ENCODE results near the gene NUP93. TPM values are rescaled to one million over a fixed set of nuclear protein-coding genes. Genes with fewer than 3 reads are reported as not detected.

NUP93 gene
- total and polyA plus RNA-seq, 2 of the 8 experiments (the other 6 are each of a cell fraction or from before 2014, with no cell fraction given) = 147 to 201 TPM

DNA sequence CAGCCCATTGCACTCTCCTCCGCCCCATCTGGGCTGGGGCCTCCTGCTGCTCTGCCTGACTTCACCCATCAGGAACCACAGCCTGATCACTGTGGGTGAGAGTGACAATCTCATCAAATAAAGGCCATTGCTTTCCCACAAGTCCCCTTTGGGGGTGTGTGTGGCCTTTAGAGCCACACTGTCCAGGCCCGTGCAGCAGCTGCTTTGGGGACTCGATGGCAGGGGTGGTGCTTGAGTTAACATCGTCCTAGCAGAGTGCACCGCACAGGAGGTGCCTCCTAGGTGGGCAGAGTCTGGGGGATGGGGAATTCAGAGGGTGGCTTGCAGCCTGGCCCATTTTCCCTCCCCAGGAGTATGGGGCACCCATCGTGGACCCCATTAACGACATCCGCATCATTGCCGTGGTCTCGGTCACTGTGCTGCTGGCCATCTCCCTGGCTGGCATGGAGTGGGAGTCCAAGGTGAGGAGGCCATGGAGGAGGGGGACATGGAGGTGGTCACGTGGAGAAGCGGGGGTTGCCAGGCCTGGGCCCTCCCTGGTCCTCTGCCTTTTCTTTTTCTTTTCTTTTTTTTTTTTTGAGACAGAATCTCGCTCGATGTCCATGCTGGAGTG is 140.5 kb downstream of the NUP93 start:
- Histone ChIP-seq H3K27me3 (replicated peaks in 1 of 4; ENCODE audit: control insufficient read depth in 3 of 4, extremely low read depth in 1 of 4, insufficient read depth in 3 of 4, low read length in 3 of 4) (no peaks in the 10 kb centered on the region), H3K56ac (replicated peaks; ENCODE audit: insufficient read length, low read depth, low read length) (no peak overlapping the region), H2BK20ac (ENCODE audit: low read length) (no peak overlapping the region), H3K23me2 (ENCODE audit: low read depth, low read length) (no peaks in the 10 kb centered on the region), H2AFZ (ENCODE audit: low read length) (no peak overlapping the region), H3K23ac (ENCODE audit: insufficient read length) (no peak overlapping the region), H4K5ac (ENCODE audit: insufficient read length, low read depth, low read length) (no peak overlapping the region), H3K79me2 (ENCODE audit: control insufficient read depth in 1 of 2, insufficient read depth in 2 of 2, low read length in 2 of 2) (no peaks in the 10 kb centered on the region), H2BK12ac (ENCODE audit: low read depth, low read length) (no peak overlapping the region), H3K18ac (ENCODE audit: extremely low read depth, low read length) (no peak overlapping the region), H3K79me1 (ENCODE audit: low read depth, low read length) (no peaks in the 10 kb centered on the region), H4K91ac (replicated peaks; ENCODE audit: insufficient read length, low read length) (no peak overlapping the region), H3K4me2 (ENCODE audit: insufficient read depth in 1 of 2, low read depth in 2 of 2, low read length in 2 of 2) (no peak overlapping the region), H3K9ac (replicated peaks in 1 of 4; ENCODE audit: extremely low read depth in 1 of 4, low read depth in 3 of 4, low read length in 3 of 4) (no peak overlapping the region), H3K9me3 (ENCODE audit: insufficient read depth in 2 of 2, low read depth in 1 of 2, low read length in 1 of 2) (no peaks in the 10 kb centered on the region), H2BK5ac (ENCODE audit: low read depth, low read length) (no peak overlapping the region), H2AK5ac (ENCODE audit: low read depth, low read length) (no peak overlapping the region), H3K27ac (ENCODE audit: low read depth, low read length) (no peak overlapping the region), H2BK15ac (ENCODE audit: low read length) (no peak overlapping the region), H3K4me1 (replicated peaks in 1 of 4; ENCODE audit: control insufficient read depth in 3 of 4, insufficient read depth in 4 of 4, low read length in 3 of 4) (no peaks in the 10 kb centered on the region), H2BK120ac (replicated peaks; ENCODE audit: low read depth, low read length) (no peak overlapping the region), H3K4ac (replicated peaks; ENCODE audit: insufficient read length, low read depth, low read length) (no peak overlapping the region), H3K36me3 (ENCODE audit: control insufficient read depth in 2 of 4, insufficient read depth in 4 of 4, low read length in 3 of 4) (no peaks in the 10 kb centered on the region), H3K4me3 (ENCODE audit: extremely low read depth in 1 of 4, insufficient read depth in 2 of 4, low read depth in 3 of 4, low read length in 4 of 4) (no peak overlapping the region), H4K20me1 (replicated peaks in 1 of 2; ENCODE audit: control insufficient read depth in 1 of 2, insufficient read depth in 2 of 2, low read length in 2 of 2) (peaks cover 0 to 2% of the 10 kb centered on the region in 2 experiments), H4K8ac (ENCODE audit: extremely low read depth, insufficient read depth, low read length) (peak overlapping the region; percentile 57; the same call in 1 of the 2 replicates), H3K14ac (ENCODE audit: insufficient read length) (no peak overlapping the region)
- no peak for DNase-seq (ENCODE audit: low read depth in 1 of 2, low spot score in 2 of 2)
- TF ChIP-seq YY1 (IDR thresholded peaks at IDR 0.05; ENCODE audit: low read depth, low read length) = no peak
- TF ChIP-seq POU5F1 (IDR thresholded peaks at IDR 0.05; ENCODE audit: low read depth, low read length) = no peak
- no peak for TF ChIP-seq CREB1 (IDR thresholded peaks at IDR 0.05)
- CTCF ChIA-PET (ENCODE audit: partially characterized antibody) = interaction anchor here (1.1 to 4.6 kb wide), 4 partner anchors 18 to 61 kb away, joined by 3 to 32 read pairs (median 4); partner anchors contain the start of gene HERPUD1
- FAIRE-seq = no peak
- POLR2A ChIA-PET (ENCODE audit: partially characterized antibody) = interaction anchor here (1.5 to 1.9 kb wide), 2 partner anchors 62 to 75 kb away, joined by 5 to 14 read pairs; partner anchors contain the start of gene HERPUD1
- 96% methylated on average over 12 of the region's 14 CpGs; no CpG with 5 or more reads in 1 of the 2 experiments for WGBS, 2 experiments (ENCODE audit: extremely low coverage in 1 of 2, insufficient coverage in 1 of 2, insufficient read length in 1 of 2, insufficient replicate concordance in 2 of 2, low coverage in 1 of 2, low lambda C conversion rate in 2 of 2, missing lambda C conversion rate in 1 of 2)

Measured in H1 (cell line).